HG03558 (cell line): Measurements from ENCODE around the gene ARX.

Source experiments
- ATAC-seq: cut with Tn5 transposase; IDR thresholded peaks from one replicate; pipeline ENCODE4 v1.9.1; 2021; ENCODE audit warnings: moderate number of reproducible peaks; ENCODE audit not compliant: unreplicated experiment; ENCODE audit errors: extremely low read depth

Gene ARX

DNA sequence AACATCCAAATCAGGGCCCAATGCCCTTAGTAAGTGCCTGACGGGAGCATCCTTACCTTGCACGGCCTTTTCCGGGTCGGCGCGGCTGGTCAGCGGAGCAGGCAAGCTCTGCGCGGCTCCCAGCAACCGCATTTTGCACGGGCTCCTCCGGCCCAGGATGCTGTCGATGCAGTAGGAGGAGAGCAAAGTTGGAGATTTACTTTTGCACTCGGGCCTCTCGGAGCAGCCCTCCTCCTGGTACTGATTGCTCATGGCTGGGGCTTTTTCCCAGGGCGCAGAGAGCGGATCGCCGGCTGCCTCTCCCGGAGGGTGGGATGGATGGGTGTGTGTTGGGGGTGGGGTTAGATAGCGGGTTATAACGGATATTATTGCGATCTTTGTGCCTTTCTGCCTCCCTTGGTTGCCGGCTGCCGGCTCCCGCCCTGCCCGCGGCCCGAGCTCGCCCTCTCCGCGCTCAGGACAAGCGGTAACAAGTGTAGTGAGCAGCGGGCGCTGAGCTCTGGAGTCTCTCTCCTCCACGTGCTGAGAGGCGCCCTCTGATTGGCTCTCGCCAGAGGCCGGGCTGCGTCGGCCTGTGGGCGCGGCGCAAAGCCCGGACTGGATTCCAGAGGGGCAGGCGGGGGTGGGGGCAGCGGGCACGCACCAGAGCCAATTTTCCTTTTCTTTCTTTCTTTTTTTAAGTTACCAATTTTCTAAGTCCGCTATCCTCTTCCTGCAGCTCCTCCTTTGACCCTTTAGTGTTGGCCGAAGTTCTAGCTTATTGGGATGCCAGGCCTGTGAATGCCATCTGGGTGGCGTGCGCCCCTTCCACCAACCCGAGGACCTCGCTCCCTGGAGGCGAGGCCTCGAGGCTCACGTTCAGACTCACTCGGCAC is at the start of gene ARX:
TSS of gene ARX (minus strand) at position 480 of the 875 bp plus-strand sequence. CDS start at position 252, 228 bp downstream.
- ATAC-seq, result no peak

DNA sequence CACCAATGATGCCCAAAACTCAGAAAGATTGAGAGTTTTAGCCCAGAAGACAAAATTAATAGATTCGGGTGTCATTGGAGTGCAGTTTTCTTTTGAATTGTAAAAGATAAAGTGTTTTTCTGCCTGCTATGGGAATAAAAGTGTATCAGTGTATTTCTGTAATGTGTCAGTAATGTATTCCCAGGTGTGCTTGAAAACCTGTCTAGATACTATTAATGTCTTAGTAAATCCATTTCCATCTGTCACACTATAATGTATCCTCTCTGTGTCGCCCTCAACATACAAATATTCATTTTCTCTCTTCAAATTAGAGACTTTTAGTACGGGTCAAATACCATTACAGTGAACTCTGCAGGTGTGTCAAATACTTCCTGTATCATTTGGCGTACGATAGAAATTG is 43.5 kb upstream of the ARX start:
- ATAC-seq, result no peak

DNA sequence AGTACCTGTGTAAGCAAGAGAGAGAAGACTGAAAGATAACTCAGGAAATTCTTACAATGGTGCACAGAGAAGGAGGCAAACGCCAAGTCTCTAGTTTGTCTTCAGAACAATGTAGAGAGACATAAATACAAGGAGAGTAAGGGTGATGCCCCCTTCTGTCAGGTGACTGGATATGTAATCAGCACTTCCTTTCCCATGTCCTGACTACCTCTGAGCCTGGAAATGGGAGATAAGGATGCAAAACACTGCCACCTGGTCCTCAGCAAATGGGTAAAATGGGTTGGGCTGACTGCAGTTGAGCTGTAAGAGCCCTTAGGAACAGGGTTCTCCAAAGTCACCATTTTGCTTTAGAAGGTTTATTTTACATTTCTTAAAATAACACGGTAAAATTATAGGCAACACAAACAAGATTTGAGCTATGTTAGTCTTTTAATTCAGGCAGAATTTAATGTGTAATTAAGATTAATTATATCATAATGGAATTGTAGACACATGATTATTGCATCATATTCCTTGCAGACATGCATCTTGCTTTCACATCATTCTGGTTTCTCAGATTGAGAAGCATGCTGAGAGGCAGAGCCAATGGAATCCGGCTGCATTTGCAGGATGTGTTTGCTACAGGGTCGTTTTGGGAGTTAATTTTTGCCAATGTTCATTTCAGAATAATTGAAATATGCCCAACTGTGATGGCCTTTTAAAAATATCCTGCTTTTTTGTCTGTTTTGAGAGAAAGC is 37.2 kb upstream of the ARX start:
- ATAC-seq, result no peak

DNA sequence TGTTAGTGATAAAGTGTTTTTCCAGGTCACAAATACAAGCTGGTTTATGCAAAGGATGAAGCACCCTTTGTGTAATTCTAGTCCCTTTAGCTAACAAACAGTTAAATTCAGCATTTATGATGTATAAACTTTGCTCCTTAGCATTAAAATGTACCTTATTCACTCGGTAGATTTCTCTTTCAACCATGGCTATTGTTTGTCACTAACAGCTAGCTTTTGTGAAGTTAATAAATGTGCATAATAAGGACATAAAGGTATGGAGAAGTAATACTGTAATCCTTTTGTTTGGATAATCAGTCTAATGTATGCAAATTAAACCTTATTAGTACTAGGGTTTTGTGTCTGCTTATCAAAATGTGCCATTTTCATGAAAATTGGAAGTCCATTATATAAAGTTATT is 34.2 kb upstream of the ARX start:
- no peak for ATAC-seq

DNA sequence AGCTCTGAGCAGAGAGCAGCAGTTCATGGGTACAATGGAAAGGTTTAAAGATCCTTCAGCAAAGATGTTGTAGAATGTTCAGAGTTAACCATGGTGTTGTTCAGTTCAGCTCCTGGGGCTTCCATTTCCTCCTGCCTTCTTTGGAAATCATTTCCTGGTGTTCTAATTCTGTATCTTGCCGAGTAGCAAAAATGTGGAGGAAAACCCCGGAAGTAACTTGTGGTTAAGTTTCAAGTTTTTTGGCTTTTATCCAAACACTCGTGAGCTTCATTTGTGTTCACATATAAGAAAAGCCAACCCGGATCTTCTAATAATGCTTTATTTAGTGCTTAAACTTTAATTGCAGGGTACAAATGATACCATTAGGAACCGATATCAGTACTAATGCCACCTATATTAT is 33.6 kb upstream of the ARX start:
- ATAC-seq, result no peak

DNA sequence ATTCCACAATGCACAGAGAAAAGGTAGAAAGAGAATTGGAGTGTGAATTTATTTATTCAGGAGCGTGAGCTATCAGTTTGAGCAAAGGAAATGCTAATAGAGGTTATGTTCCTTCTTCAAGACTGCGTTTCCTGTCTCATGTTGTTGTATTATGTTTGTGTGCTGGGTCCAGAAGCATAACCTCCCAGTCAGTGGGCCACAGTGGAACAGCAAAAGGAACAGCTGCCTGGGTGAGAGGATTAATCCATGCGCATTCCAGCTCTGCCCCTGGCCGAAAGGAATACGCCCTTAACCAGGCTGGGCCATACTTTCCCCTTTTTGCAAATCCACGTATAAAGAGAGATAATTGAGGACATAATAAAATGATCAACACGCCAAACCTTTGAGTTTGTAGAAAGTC is 32.4 kb upstream of the ARX start:
- no peak for ATAC-seq

DNA sequence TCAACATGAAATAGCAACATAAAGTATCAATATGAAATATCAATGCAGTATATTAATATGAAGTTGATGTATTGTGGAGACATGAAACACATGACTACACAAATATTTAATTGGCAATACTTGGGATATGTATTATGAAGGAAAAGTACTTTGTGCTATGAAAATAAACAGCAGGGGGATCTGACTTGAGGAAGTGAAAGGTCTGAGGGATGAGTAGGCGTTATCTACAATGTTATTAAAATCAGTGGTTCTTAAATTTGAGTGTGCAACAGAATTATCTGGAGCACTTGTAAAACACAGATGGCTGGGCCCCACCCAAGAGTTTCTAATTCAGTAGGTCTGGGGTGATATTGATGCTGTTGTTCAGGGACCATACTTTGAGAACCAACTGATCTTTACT is 27.4 kb upstream of the ARX start:
- no peak for ATAC-seq

DNA sequence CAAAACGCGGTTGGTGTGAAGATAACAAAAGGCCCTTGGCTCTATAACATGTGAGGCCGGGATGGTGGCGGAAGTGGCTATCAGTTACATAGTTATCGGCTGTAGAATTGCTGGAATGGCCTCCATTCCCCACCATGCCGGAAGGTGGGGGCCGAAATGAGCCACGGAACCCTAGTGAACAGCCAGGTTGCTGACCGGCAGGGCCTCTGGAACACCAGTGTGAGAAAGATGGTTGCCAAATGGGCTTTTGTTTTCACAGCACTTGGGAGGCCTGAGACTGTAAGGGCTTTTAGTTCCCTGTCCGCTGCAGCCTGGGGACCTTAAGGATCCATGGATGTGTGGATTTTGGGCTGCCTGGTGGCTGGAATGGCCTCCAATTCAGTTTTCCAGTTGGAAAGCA is 23.3 kb upstream of the ARX start:
- ATAC-seq, result no peak

DNA sequence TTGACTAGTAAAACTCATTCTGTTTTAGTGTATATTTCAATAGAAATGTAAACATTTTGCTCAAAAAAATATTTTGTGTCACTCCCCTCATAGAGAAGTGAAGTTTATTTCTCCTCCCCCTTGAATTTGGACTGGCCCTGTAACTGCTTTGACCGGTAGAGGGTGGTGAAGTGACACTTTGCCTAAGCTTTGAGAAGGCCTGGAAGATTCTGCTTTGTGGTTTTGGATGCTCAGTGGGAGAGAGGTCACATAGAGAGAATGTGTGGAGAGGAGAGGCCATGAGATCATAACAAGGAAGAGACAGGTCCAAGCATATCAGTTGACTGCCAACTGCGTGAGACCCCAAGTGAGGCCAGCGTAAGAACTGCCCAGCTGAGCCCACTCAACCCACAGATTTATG is 19.1 kb upstream of the ARX start:
- ATAC-seq, result no peak

DNA sequence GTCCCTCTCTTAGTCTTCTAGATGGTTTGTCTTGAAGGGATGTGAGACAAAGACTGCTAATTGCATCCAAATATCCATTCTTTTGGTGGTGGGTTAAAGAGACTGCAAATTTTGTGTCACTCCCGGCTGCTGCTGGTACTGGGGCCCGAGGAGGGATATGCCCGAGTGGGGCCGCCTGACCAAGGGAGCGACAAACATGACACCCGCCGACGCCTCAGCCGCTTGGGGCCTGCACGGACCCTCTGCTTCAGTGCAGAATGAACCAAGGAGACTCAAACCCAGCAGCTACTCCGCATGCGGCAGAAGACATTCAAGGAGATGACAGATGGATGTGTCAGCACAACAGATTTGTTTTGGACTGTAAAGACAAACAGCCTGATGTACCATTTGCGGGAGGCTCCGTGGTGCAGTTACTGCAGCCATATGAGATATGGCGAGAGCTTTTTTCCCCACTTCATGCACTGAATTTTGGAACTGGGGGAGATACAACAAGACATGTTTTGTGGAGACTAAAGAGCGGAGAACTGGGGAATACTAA is 13.6 kb upstream of the ARX start:
- ATAC-seq, result no peak

DNA sequence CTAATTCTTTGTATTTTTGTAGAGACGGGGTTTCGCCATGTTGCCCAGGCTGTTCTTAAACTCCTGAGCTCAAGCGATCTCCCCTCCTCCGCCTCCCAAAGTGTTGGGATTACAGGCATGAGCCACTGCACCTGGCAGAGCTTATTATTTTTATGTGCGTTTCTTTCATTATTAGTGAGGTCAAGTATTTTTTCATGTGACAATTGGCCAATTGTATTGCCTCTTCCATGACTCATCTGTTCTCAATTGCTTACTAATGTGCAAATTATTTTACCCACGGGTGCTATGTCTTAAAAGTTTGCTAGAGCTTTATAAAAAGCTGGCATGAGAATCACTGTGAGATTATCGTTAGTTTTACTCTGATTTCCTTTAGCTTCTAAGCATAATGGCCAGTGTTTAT is 13.0 kb upstream of the ARX start:
- no peak for ATAC-seq

DNA sequence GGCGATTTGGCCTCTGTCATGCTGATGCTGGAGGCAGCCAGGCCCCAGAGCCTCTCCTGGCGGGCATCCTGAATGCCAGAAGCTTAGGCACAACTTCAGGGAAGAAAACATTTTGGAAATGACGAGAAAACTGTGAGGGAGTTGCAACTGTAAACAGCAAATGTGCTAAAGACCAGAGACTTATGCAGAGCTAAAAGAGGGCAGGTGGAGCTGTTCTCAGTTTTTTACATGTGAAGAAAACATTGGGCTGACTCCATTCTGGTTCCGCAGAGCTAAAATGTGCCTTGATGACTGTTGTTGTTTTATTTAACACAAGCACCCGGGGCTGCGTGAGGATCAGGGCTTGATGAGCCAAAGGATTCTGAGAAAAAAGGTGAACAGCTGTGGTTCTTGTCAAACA is 10.8 kb upstream of the ARX start:
- ATAC-seq, result no peak

DNA sequence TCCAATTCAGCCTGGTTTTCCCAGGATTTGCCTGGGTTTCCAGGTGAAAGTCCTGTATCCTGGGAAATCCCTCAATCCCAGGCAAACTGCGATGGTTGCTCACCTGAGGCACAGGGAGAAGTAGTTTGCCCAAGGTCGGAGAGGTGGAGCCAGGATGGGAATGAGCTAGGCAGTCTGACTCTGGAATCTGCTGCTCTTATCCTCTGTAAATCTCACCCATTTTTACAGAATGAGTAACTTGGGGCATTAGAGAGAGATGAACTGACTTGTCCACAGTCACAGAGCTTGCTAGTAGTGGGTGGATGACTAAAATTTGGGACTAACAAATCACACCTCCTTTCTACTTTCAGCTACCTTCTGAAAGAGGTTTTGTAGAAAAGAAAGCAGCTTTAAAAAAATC is 9.8 kb upstream of the ARX start:
- ATAC-seq, result no peak

DNA sequence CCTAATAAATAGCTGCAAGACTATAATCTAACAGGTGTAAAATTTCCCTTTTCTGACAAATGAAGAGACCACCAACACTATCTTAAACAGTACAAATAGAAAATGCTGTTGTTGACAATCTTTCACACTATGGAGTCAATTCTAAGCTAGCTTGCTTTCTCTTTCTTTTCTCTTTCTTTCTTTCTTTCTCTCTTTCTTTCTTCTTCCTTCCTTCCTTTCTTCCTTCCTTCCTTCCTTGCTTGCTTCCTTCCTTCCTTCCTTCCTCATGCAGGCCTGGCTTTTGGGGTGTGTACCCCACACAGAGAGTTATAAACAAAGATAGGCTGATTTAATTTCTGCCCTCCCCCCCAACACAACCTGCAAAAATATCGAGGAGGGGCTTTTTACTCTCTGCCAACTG is 8.1 kb upstream of the ARX start:
- no peak for ATAC-seq

DNA sequence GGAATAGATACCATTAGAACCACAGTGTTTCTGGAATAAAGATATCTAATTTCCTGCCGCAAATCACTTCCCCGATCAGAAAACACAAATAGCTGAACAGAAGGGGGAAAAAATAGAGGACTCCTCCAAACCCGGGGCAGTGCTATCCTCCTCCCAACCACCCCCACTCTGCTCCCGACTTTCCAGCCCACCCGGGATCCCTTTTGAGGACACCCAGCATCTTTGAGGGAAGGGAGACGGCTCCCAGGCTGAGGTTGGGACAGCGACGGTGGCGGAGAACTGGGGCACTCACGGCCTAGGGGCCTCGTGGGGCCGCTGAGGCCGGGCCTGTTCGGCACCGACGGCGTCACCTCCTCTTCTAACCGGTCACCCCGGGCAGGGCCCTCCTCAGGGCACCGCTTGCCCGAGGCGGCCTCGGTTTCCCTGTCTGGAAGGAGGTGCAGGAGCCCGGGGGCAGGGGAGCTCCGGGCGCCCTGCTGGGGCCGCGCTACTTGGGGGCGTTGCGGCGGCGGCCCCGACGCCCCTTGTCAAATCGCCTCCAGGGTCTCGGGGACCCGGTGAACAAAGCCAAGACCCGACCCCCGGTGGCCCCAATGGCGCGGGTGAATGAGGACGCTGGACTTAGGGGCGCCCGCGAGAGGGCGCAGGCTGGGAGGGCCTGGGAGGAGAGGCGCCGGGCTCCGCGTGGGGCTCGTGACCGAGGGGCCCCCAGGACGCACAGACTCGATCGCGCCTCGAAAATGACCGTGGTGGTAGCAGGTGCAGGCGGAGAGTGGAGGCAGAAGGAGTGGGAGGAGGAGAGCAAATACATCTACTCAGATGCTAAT is 6.9 kb upstream of the ARX start:
- no peak for ATAC-seq

DNA sequence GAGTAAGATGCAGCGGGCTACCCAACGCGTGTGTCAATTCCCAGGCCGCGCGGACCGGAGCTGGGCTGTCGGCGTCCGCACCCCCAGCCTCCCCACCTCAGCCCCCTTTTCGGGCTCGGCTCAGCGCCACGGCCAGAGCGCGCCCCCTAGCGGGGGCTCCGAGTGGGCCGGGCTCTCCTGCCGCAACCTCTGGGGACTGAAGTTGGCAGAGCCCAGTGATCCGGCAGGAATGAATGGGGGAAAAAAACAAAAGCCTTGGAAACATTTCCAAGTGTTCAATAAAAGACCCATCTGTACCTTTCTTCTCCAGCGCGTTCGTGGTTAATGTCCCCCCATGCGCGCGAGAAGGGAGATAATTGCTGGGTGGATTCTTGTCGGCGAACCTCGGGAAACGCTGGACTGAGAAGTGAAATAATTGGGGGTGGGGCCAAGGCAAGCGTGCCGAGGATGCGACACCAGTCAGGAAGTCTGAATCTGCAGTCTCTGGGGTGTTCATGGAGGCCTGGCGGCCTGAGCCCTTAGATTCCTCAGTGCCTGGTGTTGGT is 5.2 kb upstream of the ARX start:
- ATAC-seq, result no peak

DNA sequence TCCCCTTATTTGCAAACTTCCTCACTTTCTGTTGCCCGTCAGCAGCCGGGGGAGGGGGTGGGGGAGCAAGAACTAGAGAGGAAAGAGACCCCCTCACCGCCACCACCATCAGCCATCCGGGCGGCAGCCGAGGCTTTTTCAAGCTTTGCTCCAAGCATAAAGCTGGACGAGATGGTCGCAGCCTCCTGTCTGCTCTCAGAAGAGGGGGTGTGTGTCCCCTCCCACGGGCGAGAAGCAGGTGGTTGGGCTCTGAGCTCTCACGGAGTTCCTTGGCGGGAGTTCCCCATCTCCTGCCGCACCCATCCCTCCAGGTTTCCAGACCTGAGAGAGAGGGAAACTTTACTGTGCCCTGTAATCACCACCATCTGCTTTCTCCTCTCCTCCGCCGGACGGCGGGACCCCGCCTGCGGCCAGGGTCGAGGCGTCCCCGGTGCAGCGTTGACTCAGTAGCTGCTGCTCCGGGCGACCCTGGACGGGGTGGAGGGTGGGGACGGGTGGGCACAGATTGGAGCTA is 4.7 kb upstream of the ARX start:
- no peak for ATAC-seq

DNA sequence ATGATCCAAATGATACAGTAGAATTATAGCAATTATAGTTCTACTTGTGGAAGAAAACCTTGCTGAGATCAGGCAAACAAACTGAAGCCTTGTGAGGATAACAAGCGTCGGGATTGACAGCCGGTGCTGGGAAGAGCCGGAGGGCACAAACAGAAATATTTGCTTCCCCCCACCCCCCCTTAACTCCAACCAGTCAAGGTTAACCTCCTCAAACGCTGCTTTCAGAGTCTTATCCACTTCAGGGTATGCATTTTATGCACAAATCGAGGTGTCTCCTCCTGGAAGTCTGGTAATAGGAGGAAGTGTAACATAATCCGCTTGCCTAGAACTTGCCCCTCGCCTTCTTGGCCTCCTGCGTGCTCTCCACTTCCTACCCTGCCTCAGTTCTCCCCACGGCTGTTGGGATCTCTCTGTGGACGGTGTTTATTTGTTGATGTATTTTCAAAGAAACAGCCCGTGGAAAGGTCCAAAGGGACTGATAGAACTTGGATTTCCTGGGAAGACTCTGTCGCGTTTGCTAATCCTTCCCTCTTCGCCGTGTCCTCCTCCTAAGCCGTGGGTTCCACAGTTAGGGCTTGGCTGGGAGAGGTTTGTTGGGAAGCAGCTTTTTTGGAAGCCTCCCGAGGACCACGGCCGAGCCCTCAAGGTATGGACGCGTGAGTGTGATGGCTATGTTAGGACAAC is 4.1 kb upstream of the ARX start:
- ATAC-seq, result no peak

DNA sequence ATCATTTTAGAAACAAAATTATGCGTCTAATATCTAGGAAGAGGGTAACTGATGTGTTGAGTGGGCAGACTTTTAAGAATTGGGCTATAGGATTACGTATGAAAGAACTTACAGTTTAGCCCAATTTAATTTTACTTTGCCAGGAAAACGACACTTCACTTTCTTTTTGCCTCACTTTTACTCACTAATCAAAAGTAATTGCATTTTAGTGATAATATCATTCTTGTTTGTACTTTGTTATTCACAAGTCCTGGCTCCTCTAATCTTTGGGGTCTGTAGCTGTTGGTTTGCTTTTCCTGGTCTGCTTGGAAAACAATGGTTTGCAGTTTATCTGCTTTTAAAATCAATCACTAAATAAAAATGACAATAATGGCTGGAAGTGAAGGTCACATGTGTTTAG is 2.9 kb upstream of the ARX start:
- ATAC-seq, result no peak
